ENCODE results near the gene KCTD8.

KCTD8 gene

DNA sequence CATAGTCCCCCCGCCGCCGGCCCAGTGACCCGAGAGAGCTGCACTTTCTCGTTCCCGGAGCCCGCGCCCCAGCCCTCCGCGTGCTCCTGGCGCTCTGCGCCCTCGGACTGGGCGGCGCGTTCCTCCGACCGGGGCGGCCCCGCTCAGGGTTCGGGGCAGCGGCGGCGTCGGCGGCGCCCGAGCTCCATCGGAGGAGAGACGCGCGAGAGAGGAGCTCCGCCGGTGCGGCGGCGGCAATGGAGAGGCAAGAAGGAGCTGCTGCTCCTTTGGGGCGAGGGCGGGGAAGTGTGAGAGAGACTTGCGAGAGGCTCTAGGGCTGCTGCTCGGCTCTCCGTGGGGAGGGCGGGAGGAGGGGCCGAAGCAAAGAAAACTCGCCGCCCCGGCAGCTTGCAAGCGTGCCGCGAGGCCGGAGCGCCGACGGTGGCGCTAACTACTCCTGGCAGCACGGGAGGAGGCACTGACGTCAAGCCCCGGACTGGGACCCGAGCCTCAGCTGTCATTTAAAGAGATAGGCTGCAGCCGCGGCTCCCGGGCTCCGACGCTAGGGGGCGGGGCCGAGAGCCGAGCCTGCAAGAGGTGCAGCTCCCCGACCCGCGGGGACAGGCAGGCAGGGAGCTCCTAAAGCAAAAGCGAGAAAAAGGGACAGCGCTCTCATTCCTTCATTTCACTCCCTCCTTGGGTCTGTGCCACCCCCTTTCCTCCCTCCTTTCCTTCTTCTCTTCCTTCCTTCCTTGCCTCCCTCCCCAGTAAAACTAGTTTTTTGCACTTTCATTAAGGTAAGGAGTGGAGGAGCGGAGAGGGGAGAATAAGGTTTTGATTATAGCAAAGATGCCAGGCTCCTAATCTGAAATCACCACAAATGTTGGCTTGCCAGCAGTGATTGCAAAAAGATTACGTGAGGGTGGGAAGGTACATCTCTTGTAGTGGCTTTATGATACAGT, at the start of gene KCTD8:
Gene KCTD8 (minus strand): TSS at position 289 of the 941 bp plus-strand sequence.
- peak; percentile 60 to 61 for DNase-seq (ENCODE audit: low read depth in 2 of 2)

DNA sequence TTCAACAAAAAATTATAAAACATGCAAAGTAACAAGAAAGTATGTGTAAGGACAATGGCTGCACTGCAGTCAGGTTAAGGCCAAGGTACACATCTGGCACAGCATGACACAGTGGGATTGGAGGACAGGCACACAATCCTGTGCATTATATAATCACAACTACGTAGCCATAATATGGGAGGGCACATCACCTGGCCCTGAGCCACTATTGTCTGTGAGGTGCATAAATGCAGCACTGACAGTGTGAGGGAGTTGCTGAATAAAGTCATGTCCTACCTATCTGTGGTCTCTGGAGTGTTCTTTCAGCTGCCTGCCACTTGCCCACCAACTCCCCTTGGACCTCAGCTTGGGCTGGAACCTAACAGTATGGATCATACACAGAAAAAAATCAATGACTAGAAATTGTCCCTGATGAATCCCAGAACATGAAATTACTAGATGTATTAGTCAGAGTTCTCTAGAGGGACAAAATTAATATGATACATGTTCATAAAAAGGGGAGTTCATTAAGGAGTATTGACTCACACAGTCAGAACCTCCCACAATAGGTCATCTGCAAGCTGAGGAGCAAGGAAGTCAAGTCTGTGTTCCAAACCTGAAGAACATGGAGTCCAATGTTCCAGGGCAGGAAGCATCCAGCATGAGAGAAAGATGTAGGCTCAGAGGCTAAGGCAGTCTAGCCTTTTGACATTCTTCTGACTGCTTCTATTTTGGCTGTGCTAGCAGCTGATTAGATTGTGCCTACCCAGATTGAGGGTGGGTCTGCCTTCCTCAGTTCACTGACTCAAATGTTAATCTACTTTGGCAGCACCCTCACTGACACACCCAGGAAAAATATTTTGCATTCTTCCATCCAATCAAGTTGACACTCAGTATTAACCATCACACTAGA, 46.4 kb upstream of the KCTD8 start:
- DNase-seq (ENCODE audit: low read depth in 2 of 2): no peak

- DNase-seq (ENCODE audit: low read depth in 2 of 2): no peak
These were observed 45.3 kb upstream of the KCTD8 start for GRCh38 chr4:44493924-44494323.

- no peak for DNase-seq (ENCODE audit: low read depth in 2 of 2)
These were observed 38.7 kb upstream of the KCTD8 start for GRCh38 chr4:44487341-44487740.

- DNase-seq (ENCODE audit: low read depth in 2 of 2): no peak
These were observed 31.1 kb upstream of the KCTD8 start for GRCh38 chr4:44479731-44480130.

GRCh38 chr4:44462259-44462658, 13.7 kb upstream of the KCTD8 start:
- DNase-seq (ENCODE audit: low read depth in 2 of 2): no peak

DNA sequence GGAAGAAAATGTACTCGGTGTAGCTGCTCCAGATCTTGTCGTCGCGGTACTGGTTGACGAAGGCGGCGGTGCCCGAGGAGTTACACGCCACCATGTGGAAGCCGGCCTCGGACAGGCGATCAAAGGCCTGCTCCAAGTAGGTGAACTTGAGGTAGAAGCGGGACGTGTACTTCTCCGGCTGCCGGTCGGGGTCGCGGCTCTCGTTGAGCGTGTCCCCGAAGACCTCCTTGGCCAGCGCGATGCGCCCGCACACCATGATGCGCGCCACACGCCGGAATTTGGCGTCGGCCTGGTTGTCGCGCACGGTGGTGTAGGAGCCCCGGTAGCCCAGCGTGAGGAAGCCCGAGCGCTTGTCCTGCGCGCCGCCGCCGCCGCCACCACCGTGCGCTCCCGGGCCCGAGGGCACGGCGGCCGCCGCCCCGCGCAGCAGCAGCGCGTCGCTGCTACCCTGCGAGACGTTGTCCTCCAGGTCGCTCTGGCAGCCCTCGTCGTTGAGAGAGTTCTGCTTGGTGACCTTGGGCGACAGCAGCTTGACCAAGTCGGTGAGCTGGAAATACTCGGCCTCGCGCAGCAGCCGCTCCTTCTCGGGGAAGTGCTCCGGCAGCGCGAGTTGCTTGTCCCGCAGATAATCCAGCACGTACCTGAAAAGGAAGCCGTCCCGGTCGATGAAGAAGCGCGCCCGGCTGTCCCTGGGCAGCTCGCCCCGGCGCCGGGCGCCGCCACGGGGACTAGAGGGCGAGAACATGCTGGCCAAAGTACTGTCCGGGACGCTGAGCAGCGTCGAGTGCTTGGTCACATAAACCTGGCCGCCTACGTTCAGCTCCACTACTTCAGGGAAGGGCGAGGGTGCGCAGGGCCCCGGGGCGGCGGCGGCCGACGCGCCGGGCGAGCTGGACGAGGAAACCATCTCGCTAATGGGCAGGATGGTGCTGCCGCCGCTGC, 775 bp downstream of the KCTD8 start:
- DNase-seq (ENCODE audit: low read depth in 2 of 2): no peak

DNA sequence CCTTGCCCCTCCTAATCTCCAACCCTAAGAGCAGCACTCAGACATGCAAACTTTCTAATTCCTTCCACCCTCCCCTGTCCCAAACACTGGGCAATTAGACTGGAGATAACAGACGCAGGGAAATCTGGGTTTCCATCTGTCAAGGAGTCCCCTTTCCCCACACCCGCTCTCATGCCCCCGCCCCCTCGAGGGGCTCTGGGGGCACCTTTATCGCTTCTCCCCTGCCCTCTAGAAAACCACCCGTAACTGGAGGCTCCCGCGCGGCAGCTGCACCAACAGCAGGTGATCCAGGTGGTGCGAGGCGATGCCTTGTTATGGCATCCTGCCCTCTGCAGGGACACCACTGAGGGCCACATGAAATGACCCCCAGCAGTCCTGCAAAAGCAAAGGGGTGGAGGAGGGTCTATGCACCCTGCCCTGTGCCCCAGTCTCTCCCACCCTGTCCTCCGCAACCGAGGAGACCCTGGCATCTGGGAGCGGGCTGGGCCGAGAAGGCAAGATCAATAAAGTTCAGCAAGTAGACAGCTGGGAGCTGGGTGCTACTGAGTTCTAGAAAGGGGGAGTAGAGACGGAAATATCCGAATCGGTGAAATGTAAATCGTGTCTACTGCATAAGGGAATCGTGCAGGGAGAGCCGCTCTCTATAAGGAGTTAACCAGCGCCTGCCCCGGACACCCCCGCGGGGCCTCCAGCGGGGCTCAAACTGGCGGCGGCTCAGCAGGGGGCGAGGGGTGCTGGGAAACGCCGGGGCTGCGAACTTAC, 1.6 kb downstream of the KCTD8 start:
- DNase-seq (ENCODE audit: low read depth in 2 of 2): no peak

DNA sequence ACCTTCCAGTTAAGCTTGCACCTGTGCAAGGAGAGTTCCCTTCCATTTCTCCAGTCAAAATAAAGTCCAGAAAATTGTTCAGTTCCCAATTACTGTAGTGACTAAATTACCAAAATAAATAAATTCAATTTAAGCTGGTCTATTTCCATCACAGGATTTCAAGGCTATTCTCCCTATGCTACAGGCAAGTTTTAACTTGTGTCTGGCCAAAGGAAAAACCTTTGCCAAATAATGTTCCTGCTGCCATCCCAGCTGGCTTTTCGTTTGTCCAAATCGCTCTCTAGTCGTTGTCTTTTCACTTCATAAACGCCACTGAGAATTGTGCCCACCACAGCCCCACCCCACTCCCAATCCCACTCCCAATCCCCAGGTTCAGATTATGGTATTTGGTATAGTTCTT, 2.4 kb downstream of the KCTD8 start:
- no peak for DNase-seq (ENCODE audit: low read depth in 2 of 2)

GRCh38 chr4:44438687-44439086, 9.9 kb downstream of the KCTD8 start:
- DNase-seq (ENCODE audit: low read depth in 2 of 2): no peak

GRCh38 chr4:44434247-44434646, 14.4 kb downstream of the KCTD8 start:
- no peak for DNase-seq (ENCODE audit: low read depth in 2 of 2)

DNA sequence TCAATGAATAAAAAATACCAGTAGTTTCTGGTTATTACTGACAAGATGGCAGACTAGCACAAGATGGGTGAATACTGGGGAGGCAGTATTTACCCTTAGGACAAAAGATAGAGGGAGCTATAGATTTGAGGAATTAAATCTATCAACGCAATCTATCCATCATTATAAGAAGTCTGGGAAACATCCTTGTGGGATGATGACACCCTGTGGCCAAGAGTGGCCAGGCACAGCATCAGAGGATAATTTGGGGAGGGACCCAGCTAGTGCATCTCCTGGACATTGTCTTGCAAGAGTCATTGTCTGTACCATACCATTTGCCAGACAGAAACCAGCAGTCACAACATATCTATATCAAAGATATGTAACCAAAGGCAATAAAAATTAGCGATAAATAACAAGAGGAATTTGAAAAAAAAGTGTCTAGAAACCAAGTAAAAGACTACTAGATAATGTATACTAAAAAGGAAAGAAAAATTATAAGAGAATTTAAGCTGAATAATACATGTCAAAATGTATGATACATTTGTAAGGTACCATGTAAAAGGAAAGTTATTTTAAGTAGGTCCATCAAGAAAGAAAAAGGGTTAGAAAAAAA, 22.9 kb downstream of the KCTD8 start:
- no peak for DNase-seq (ENCODE audit: low read depth in 2 of 2)

- DNase-seq (ENCODE audit: low read depth in 2 of 2): no peak
These were observed 25.7 kb downstream of the KCTD8 start for GRCh38 chr4:44422912-44423311.

DNA sequence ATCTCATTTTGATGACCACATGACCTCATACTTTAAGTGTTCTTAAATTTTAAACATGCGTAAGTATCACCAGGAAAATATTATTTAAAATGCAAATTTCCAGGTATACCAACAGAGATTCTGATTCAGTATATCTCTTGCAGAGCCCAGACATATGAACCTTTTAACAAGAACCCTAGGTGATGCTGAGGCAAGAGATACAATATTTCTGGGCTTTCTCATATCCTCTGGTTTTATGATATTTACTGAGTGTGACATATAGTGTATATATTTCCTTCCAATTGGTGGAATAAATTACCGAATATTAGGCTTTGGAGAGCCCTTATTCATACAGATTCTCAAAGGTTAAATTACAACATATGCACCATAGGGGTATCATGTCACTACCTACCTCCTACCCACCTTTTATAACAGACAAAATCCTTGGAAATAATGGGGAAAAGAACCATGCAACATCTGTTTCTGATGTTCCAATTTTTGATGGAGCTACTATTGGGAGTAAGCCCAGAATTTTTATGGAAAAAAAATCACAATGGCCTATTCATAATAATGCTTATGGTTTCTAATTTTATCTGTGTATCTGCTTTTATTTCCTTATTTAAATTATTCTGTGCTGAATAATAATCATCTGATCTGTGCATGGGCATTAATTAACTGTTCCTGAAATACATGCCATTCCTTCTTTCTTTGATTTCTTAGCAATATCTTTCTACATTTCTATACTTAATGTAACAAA, 27.1 kb downstream of the KCTD8 start:
- no peak for DNase-seq (ENCODE audit: low read depth in 2 of 2)

DNA sequence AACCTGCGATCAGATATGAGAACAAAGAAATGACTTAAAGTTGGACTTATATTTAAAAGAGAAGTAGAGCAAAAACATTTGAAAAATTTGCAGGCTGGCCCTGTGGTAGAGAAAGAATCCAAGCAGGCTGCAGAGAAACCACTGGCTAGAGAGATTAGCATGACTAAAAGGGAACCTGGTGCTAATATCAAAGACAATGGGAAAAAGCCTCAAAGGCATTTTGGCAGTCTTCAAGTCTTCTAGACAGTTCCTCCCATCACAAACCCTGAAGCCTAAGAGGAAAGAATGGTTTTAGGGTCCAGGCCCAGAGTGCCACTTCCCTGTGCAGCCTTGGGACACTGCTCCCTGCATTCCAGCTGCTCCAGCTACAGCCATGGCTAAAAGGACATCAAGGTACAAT, 33.4 kb downstream of the KCTD8 start:
- DNase-seq (ENCODE audit: low read depth in 2 of 2): no peak

GRCh38 chr4:44368413-44369167, 80.0 kb downstream of the KCTD8 start:
- DNase-seq (ENCODE audit: low read depth in 2 of 2): no peak

- no peak for DNase-seq (ENCODE audit: low read depth in 2 of 2)
These were observed 94.4 kb downstream of the KCTD8 start for GRCh38 chr4:44354172-44354571.

- no peak for DNase-seq (ENCODE audit: low read depth in 2 of 2)
These were observed 97.5 kb downstream of the KCTD8 start for GRCh38 chr4:44351069-44351468.

- DNase-seq (ENCODE audit: low read depth in 2 of 2): no peak
These were observed 105.8 kb downstream of the KCTD8 start for GRCh38 chr4:44342800-44343199.

Data from stimulated activated CD8-positive, alpha-beta memory T cell treated with anti-CD3 and anti-CD28 coated beads, Interleukin-2, amount 100 ng/mL, for 48 hours (primary cell).